DOHH2 (cell line): ENCODE measurements around the gene ZNF48.

Experiments
- CTCF ChIP-seq: fragments of 200-600 bp; sonication (generic); IDR thresholded peaks from one replicate; pipeline ENCODE4 v1.5.1; 2014; ENCODE audit warnings: antibody characterized with exemption, mild to moderate bottlenecking, low read depth, low read length; ENCODE audit not compliant: poor library complexity, severe bottlenecking
- EZH2phosphoT487 ChIP-seq: fragments of 200-600 bp; sonication (generic); IDR thresholded peaks from 2 replicates; pipeline ENCODE4 v1.6.1; 2017; ENCODE audit warnings: borderline replicate concordance, mild to moderate bottlenecking, antibody characterized with exemption, low read length, moderate library complexity, mixed read lengths

- TF ChIP-seq CTCF, result no peak
- no peak for TF ChIP-seq EZH2phosphoT487
These were observed 19.4 kb upstream of the ZNF48 start for GRCh38 chr16:30375864-30376263.
